ENCODE measurements around the gene ADD2. TPM values are rescaled to one million over a fixed set of nuclear protein-coding genes. Genes with fewer than 3 reads are reported as not detected.

Gene ADD2
- total RNA-seq, 2 donors from 2014 or later = 0.41 to 1.6 TPM

- Histone ChIP-seq H3K27ac (no peak overlapping the region), H3K27me3 (replicated peaks; ENCODE audit: insufficient read depth) (no peaks in the 10 kb centered on the region), H3K9me3 (no peaks in the 10 kb centered on the region), H3K4me3 (no peak overlapping the region), H3K4me1 (ENCODE audit: control insufficient read depth in 1 of 2, low read depth in 2 of 2) (no peaks in the 10 kb centered on the region), H3K36me3 (no peaks in the 10 kb centered on the region)
- DNase-seq (ENCODE audit: low spot score) (no peak), ATAC-seq (ENCODE audit: insufficient number of reproducible peaks, low FRiP score, low read depth) (no peak)
- TF ChIP-seq CTCF (IDR thresholded peaks at IDR 0.05) = no peak
These were observed 39.9 kb downstream of the ADD2 start for GRCh38 chr2:70728128-70728527.

- Histone ChIP-seq H3K36me3 (no peaks in the 10 kb centered on the region), H3K4me3 (no peak overlapping the region), H3K9me3 (no peaks in the 10 kb centered on the region), H3K27me3 (replicated peaks; ENCODE audit: insufficient read depth) (no peaks in the 10 kb centered on the region), H3K4me1 (ENCODE audit: control insufficient read depth in 1 of 2, low read depth in 2 of 2) (no peaks in the 10 kb centered on the region), H3K27ac (no peak overlapping the region)
- ATAC-seq (ENCODE audit: insufficient number of reproducible peaks, low FRiP score, low read depth) (no peak), DNase-seq (ENCODE audit: low spot score) (no peak)
- no peak for TF ChIP-seq CTCF (IDR thresholded peaks at IDR 0.05)
These were observed 40.9 kb downstream of the ADD2 start for GRCh38 chr2:70726947-70727725.

- no peak for DNase-seq (ENCODE audit: low spot score)
- Histone ChIP-seq H3K4me1 (ENCODE audit: control insufficient read depth in 1 of 2, low read depth in 2 of 2) (no peaks in the 10 kb centered on the region), H3K4me3 (no peak overlapping the region), H3K27me3 (replicated peaks; ENCODE audit: insufficient read depth) (no peaks in the 10 kb centered on the region), H3K36me3 (no peaks in the 10 kb centered on the region), H3K9me3 (no peaks in the 10 kb centered on the region), H3K27ac (no peak overlapping the region)
- no peak for ATAC-seq (ENCODE audit: insufficient number of reproducible peaks, low FRiP score, low read depth)
- no peak for TF ChIP-seq CTCF (IDR thresholded peaks at IDR 0.05)
These were observed 42.5 kb downstream of the ADD2 start for GRCh38 chr2:70725505-70725904.

- H3K27ac ChIP-seq = no peak overlapping the region
- no peak for TF ChIP-seq CTCF (IDR thresholded peaks at IDR 0.05)
- H3K9me3 ChIP-seq = no peaks in the 10 kb centered on the region
- no peak for ATAC-seq (ENCODE audit: insufficient number of reproducible peaks, low FRiP score, low read depth)
- no peaks in the 10 kb centered on the region for H3K27me3 ChIP-seq (replicated peaks; ENCODE audit: insufficient read depth)
- no peak overlapping the region for H3K4me3 ChIP-seq
- no peaks in the 10 kb centered on the region for H3K36me3 ChIP-seq
- no peak for DNase-seq (ENCODE audit: low spot score)
- H3K4me1 ChIP-seq (ENCODE audit: control insufficient read depth in 1 of 2, low read depth in 2 of 2) = no peaks in the 10 kb centered on the region
These were observed 43.6 kb downstream of the ADD2 start for GRCh38 chr2:70724366-70724765.

- Histone ChIP-seq H3K9me3 (no peaks in the 10 kb centered on the region), H3K4me1 (ENCODE audit: control insufficient read depth in 1 of 2, low read depth in 2 of 2) (no peaks in the 10 kb centered on the region), H3K27ac (no peak overlapping the region), H3K4me3 (no peak overlapping the region), H3K36me3 (no peaks in the 10 kb centered on the region), H3K27me3 (replicated peaks; ENCODE audit: insufficient read depth) (no peaks in the 10 kb centered on the region)
- DNase-seq (ENCODE audit: low spot score) (no peak), ATAC-seq (ENCODE audit: insufficient number of reproducible peaks, low FRiP score, low read depth) (no peak)
- TF ChIP-seq CTCF (IDR thresholded peaks at IDR 0.05) = no peak
These were observed 44.6 kb downstream of the ADD2 start for GRCh38 chr2:70723286-70723885.

Measured in thoracic aorta (tissue), 2 donors.